ENCODE results near the gene SPANXN3.
"Not testable (repeated sequence)": the region's sequence is repeated elsewhere in the genome, so short reads cannot be mapped to it uniquely, and the experiment has no call there.

SPANXN3 gene

DNA sequence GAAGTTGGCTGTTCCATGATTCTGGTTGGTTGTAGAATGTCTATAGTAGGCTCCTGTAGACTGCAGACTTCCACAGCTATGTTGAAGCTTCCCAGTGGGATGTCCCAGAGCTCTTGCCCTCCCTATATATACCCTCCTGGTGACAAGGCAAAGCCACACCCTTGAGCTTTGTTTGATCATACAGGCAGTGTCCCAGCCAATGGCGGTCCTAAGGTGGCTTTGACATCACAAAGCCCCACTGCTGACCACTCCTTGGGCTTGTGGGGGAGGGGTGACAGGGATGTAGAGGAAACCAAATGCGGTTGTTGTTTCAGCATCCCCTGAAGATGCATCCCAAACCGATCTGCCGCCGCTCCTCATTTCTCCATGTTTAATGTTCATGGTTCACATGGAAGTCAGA is at the start of gene SPANXN3:
SPANXN3 (minus strand) TSS at position 101 of the 400 bp plus-strand sequence; CDS start at position 17, 84 bp downstream.
- FAIRE-seq; DNase-seq (ENCODE audit: insufficient read length, low spot score): not testable (repeated sequence)

- DNase-seq (ENCODE audit: insufficient read length, low spot score): no peak
- FAIRE-seq: no peak
These were observed 18.9 kb upstream of the SPANXN3 start for GRCh38 chrX:143536176-143536575.

GRCh38 chrX:143502196-143502595 is 15.1 kb downstream of the SPANXN3 start:
- not testable (repeated sequence) for DNase-seq (ENCODE audit: insufficient read length, low spot score); FAIRE-seq

- no peak for DNase-seq (ENCODE audit: insufficient read length, low spot score)
- no peak for FAIRE-seq
These were observed 16.5 kb downstream of the SPANXN3 start for GRCh38 chrX:143500751-143501150.

DNA sequence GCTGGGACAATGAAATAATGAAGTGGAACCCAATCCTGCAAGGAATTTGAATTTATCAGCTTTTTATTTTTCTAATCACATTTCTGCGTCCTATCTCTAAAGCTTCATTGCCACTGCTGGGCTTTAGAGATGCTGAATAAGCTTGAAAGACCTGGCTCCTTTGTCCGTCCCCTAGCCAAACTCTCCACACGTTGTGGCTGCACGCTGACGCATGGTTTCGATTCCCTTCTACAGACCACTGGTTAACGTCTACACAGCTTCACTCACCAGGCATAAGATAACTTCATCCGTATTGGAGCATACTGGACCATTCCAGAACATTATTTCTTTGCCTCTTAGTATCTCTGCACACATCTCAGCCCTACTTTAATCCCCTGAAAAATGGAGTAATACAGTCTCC is 31.2 kb downstream of the SPANXN3 start:
- FAIRE-seq: no peak
- no peak for DNase-seq (ENCODE audit: insufficient read length, low spot score)

DNA sequence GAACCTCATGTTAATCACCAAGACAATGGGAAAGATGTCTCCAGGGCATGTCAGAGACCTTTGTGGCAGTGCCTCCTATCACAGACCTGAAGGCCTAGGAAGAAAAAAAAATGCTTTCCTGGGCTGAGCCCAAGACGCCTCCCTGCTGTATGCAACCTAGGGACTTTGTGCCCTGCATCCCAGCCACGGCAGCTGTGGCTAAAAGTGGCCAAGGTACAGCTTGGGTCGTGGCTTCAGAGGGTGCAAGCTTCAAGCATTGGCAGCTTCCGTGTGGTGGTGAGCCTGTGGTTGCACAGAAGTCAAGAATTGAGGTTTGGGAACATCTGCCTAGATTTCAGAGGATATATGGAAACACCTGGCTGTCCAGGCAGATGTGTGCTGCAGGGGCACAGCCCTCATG is 40.5 kb downstream of the SPANXN3 start:
- no peak for FAIRE-seq

GRCh38 chrX:143472347-143472938 is 44.8 kb downstream of the SPANXN3 start:
- no peak for DNase-seq (ENCODE audit: insufficient read length, low spot score)

More for the DNA sequence above, 40.5 kb downstream of the SPANXN3 start:
- DNase-seq (ENCODE audit: insufficient read length, low spot score): no peak

GRCh38 chrX:143466130-143466529 is 51.1 kb downstream of the SPANXN3 start:
- FAIRE-seq: no peak

More at GRCh38 chrX:143472347-143472938, 44.8 kb downstream of the SPANXN3 start:
- no peak for FAIRE-seq

DNA sequence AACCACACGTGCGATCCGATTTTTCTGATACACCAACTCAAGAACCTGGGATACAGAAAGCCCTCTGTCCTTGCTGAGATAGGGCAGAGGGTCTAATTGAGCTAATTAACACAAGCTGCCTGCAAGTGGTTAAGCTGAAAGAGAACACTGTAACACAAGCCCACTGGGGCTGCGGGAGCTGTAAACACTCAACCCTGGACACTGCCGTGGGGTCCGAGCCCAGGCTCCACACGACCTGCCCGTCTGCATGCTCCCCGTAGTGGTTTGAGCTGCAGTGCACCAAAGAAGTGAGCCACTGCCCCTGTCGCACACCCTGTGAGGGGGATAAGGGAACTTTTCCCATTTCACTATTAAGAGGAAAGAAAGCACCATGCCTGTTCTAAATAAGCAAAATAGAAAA is 54.6 kb downstream of the SPANXN3 start:
- no peak for FAIRE-seq
- DNase-seq (ENCODE audit: insufficient read length, low spot score): no peak

More at GRCh38 chrX:143466130-143466529, 51.1 kb downstream of the SPANXN3 start:
- no peak for DNase-seq (ENCODE audit: insufficient read length, low spot score)

DNA sequence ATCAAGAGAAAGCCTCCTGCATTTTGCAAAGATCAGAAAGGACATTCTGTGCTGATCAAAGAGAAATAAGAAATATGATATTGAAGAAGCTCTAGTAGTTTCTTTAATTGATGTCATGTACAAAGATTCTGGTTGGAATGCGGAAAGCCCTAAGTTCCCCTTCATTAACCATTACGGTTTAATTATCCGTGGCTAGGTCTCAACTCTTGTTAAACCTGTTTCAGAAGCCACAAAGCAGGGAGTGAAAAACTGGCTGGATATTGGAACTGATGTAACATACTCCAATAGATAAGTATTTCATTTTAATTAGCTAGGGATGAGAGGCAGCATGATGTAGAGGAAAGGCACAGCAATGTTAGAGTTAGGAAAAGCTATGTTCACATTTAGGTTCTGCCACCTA is 55.7 kb downstream of the SPANXN3 start:
- FAIRE-seq (no peak), DNase-seq (ENCODE audit: insufficient read length, low spot score) (no peak)
